IMR-90 (cell line): ENCODE measurements around the gene PTPRN2. TPM values are rescaled to one million over a fixed set of nuclear protein-coding genes. Genes with fewer than 3 reads are reported as not detected.

Source experiments
- ATAC-seq: fragments of 200-7000 bp; cut with Tn5 transposase; 2 replicates; pipeline ENCODE4 v1.9.1; 2020; ENCODE audit warnings: low read depth, mild to moderate bottlenecking, moderate library complexity
- BruUV-seq: library from RNA; stranded (reverse); fragments of 400-500 nt; replicated peaks from 2 replicates; lab custom pipeline; 2021; lab: Mats Ljungman, UMichigan
- CTCF ChIA-PET: fragments of 300-600 bp; formaldehyde crosslinking; extraction: SDS; loops from one replicate; lab custom pipeline; 2021; ENCODE audit warnings: antibody characterized with exemption; lab: Yijun Ruan, JAX
- POLR2A ChIA-PET: fragments of 300-600 bp; sonication (Branson Sonifier 250); formaldehyde crosslinking; loops from one replicate; lab custom pipeline; 2022; ENCODE audit warnings: antibody characterized with exemption; ENCODE audit not compliant: unreplicated experiment; lab: Charles Lee
- DNase-seq: peaks from one replicate; pipeline ENCODE4 v3.0.0; 2013
- H2AFZ ChIP-seq: replicated peaks from 2 replicates; pipeline ENCODE3; 2013; ENCODE audit warnings: low read length, mild to moderate bottlenecking; ENCODE audit not compliant: poor library complexity
- H2AK5ac ChIP-seq: 2 replicates; pipeline ENCODE4 v1.6.1; 2013; ENCODE audit warnings: low read depth, low read length, inconsistent platforms
- H2AK9ac ChIP-seq: replicated peaks from 2 replicates; pipeline ENCODE3; 2013; ENCODE audit warnings: mild to moderate bottlenecking, low read depth, low read length, moderate library complexity; ENCODE audit not compliant: poor library complexity
- H2BK120ac ChIP-seq: 2 replicates; pipeline ENCODE4 v1.6.1; 2013; ENCODE audit warnings: low read depth, low read length, inconsistent platforms
- H2BK15ac ChIP-seq: 3 replicates; pipeline ENCODE4 v1.6.1; 2013; ENCODE audit warnings: low read depth, low read length, inconsistent platforms
- H2BK20ac ChIP-seq: 2 replicates; pipeline ENCODE4 v1.6.1; 2013; ENCODE audit warnings: low read depth, mild to moderate bottlenecking, inconsistent platforms, low read length, moderate library complexity
- H2BK5ac ChIP-seq: 2 replicates; pipeline ENCODE4 v1.6.1; 2013; ENCODE audit warnings: mild to moderate bottlenecking, low read depth, low read length, inconsistent platforms; ENCODE audit not compliant: poor library complexity, severe bottlenecking
- H3K14ac ChIP-seq: replicated peaks from 2 replicates; pipeline ENCODE4 v1.6.1; 2013; ENCODE audit warnings: low read depth, low read length, inconsistent platforms
- H3K18ac ChIP-seq: 2 replicates; pipeline ENCODE4 v1.6.1; 2013; ENCODE audit warnings: low read depth, low read length, control low read depth
- H3K23ac ChIP-seq: 2 replicates; pipeline ENCODE4 v1.6.1; 2013; ENCODE audit warnings: low read depth, low read length, inconsistent platforms
- H3K27ac ChIP-seq: 2 replicates; pipeline ENCODE4 v1.5.1; 2013; ENCODE audit warnings: mild to moderate bottlenecking, control low read depth, low read length; ENCODE audit not compliant: insufficient read depth
- H3K27me3 ChIP-seq: 2 replicates; pipeline ENCODE4 v1.6.1; 2013; ENCODE audit warnings: low read length; ENCODE audit not compliant: control insufficient read depth, insufficient read depth
- H3K36me3 ChIP-seq: 2 replicates; pipeline ENCODE4 v1.6.1; 2013; ENCODE audit warnings: low read length, mixed read lengths; ENCODE audit not compliant: control insufficient read depth, insufficient read depth
- H3K4ac ChIP-seq: 2 replicates; pipeline ENCODE4 v1.6.1; 2013; ENCODE audit warnings: low read depth, low read length, inconsistent platforms
- H3K4me1 ChIP-seq: 2 replicates; pipeline ENCODE4 v1.6.1; 2013; ENCODE audit warnings: low read length, mixed read lengths; ENCODE audit not compliant: control insufficient read depth, insufficient read depth
- H3K4me2 ChIP-seq: 2 replicates; pipeline ENCODE4 v1.6.1; 2013; ENCODE audit warnings: low read depth, mild to moderate bottlenecking, control low read depth, low read length, moderate library complexity
- H3K4me3 ChIP-seq: 2 replicates; pipeline ENCODE4 v1.5.1; 2013; ENCODE audit warnings: low read depth, mild to moderate bottlenecking, control low read depth, low read length, moderate library complexity; ENCODE audit not compliant: insufficient read depth
- H3K56ac ChIP-seq: 2 replicates; pipeline ENCODE4 v1.6.1; 2013; ENCODE audit warnings: low read length, inconsistent platforms; ENCODE audit not compliant: insufficient read depth; ENCODE audit errors: extremely low read depth
- H3K79me1 ChIP-seq, 2 experiments: 2 replicates each; pipeline ENCODE4 v1.6.1; 2013; ENCODE audit warnings: low read length in 2 of 2, inconsistent platforms in 1 of 2, low read depth in 1 of 2
- H3K9ac ChIP-seq: 2 replicates; pipeline ENCODE4 v1.6.1; 2013; ENCODE audit warnings: low read depth, low read length, control low read depth
- H3K9me1 ChIP-seq: 2 replicates; pipeline ENCODE4 v1.6.1; 2013; ENCODE audit warnings: low read length, inconsistent platforms; ENCODE audit not compliant: insufficient read depth
- H3K9me3 ChIP-seq: 2 replicates; pipeline ENCODE4 v1.6.1; 2013; ENCODE audit warnings: low read length; ENCODE audit not compliant: control insufficient read depth, insufficient read depth
- H4K20me1 ChIP-seq: 2 replicates; pipeline ENCODE4 v1.6.1; 2013; ENCODE audit warnings: low read length, inconsistent platforms; ENCODE audit not compliant: insufficient read depth
- H4K5ac ChIP-seq: 2 replicates; pipeline ENCODE4 v1.6.1; 2013; ENCODE audit warnings: mild to moderate bottlenecking, low read depth, low read length, control low read depth
- H4K8ac ChIP-seq, 2 experiments: 2 replicates each; pipeline ENCODE4 v1.6.1; 2013; ENCODE audit warnings: low read depth in 2 of 2, low read length in 2 of 2, control low read depth in 1 of 2, inconsistent platforms in 1 of 2
- H4K91ac ChIP-seq: 2 replicates; pipeline ENCODE4 v1.6.1; 2013; ENCODE audit warnings: low read depth, low read length, inconsistent platforms; ENCODE audit not compliant: insufficient read depth
- RAD21 ChIP-seq: IDR thresholded peaks from 2 replicates; pipeline ENCODE4 v1.6.1; 2012; ENCODE audit warnings: low read length, improper control_type of control experiment
- RCOR1 ChIP-seq: IDR thresholded peaks from 2 replicates; pipeline ENCODE4 v1.6.1; 2012; ENCODE audit warnings: mild to moderate bottlenecking, low read length, improper control_type of control experiment; ENCODE audit not compliant: insufficient replicate concordance
- WGBS, 2 experiments: methylation state at CpG; one replicate each; pipeline versions ENCODE4 v1.1.5 to v1.1.7; 2013; ENCODE audit warnings: missing lambda C conversion rate in 2 of 2; ENCODE audit not compliant: insufficient read length in 1 of 2; ENCODE audit errors: extremely low coverage in 2 of 2; 5-methylcytosine and 5-hydroxymethylcytosine counted together
- dilution Hi-C: fragments of 300-500 bp; cut with HindIII; formaldehyde crosslinking; loops from one replicate; pipeline ENCODE4 v1.14.3; 2018; ENCODE audit warnings: low sequenced_read_pairs; ENCODE audit not compliant: unreplicated experiment
- in situ Hi-C: fragments of 300-500 bp; cut with MboI; formaldehyde crosslinking; loops from 3 replicates; pipeline ENCODE4 v1.14.3; 2019; ENCODE audit warnings: low sequenced_read_pairs, inconsistent platforms, mixed read lengths
- intact Hi-C: fragments of 100-400 bp; cut with micrococcal nuclease; formaldehyde crosslinking; loops from 2 replicates; pipeline ENCODE4 v1.10.0; 2022
- polyA plus RNA-seq, 3 experiments: library from polyadenylated mRNA; depleted of rRNA; stranded (reverse); fragments of >200 nt; gene quantifications; 2 replicates each; pipeline ENCODE4 v1.2.3, GENCODE V29; 2012; ENCODE audit warnings: low replicate concordance in 1 of 3
- total RNA-seq: library from RNA; depleted of rRNA; stranded (reverse); fragments of >200 nt; gene quantifications from 2 replicates; pipeline ENCODE4 v1.2.3, GENCODE V29; 2012

PTPRN2 gene
- total and polyA plus RNA-seq, 2 of the 4 experiments (the other 2 are of a cell fraction): 0.03 TPM; not detected in 1

GRCh38 chr7:157930441-157930840, 657.2 kb downstream of the PTPRN2 start:
- Histone ChIP-seq H2BK20ac (no peak overlapping the region), H3K9me3 (peaks cover 55% of the 10 kb centered on the region), H4K8ac (no peak overlapping the region), H2AK9ac (no peak overlapping the region), H3K4me3 (no peak overlapping the region), H3K27me3 (no peaks in the 10 kb centered on the region), H3K23ac (no peak overlapping the region), H2BK5ac (no peak overlapping the region), H3K27ac (no peak overlapping the region), H4K20me1 (no peaks in the 10 kb centered on the region), H3K56ac (no peak overlapping the region), H2AK5ac (no peak overlapping the region), H3K14ac (no peak overlapping the region), H3K36me3 (no peaks in the 10 kb centered on the region), H3K79me1 (no peaks in the 10 kb centered on the region), H3K4me2 (no peak overlapping the region), H4K5ac (no peak overlapping the region), H3K18ac (no peak overlapping the region), H2AFZ (no peak overlapping the region), H3K4ac (no peak overlapping the region), H2BK120ac (no peak overlapping the region), H2BK15ac (no peak overlapping the region), H4K91ac (no peak overlapping the region), H3K9ac (no peak overlapping the region), H3K4me1 (no peaks in the 10 kb centered on the region), H3K9me1 (no peaks in the 10 kb centered on the region)
- no TSS peak for BruUV-seq
- intact Hi-C loops: no loop called here
- CTCF ChIA-PET: no interaction called here
- dilution Hi-C loops: no loop called here
- POLR2A ChIA-PET: no interaction called here
- DNase-seq (no peak), ATAC-seq (no peak)
- TF ChIP-seq RCOR1: no peak
- TF ChIP-seq RAD21: no peak
- in situ Hi-C loops: no loop called here
- WGBS, 2 experiments: no CpG with 5 or more reads among the region's 6 CpGs
